WERI-Rb-1 (cell line): Measurements from ENCODE around the gene SMOC2.

ENCODE experiments used
- DNase-seq: peaks from one replicate; pipeline ENCODE4 v3.0.0-alpha.2; 2020
- H3K27ac ChIP-seq: fragments of 250-450 bp; sonication (Bioruptor Pico); 2 replicates; pipeline ENCODE4 v1.5.1; 2020; ENCODE audit warnings: mild to moderate bottlenecking, moderate library complexity
- H3K27me3 ChIP-seq: fragments of 250-450 bp; sonication (Bioruptor Pico); 2 replicates; pipeline ENCODE4 v1.5.1; 2021; ENCODE audit warnings: mild to moderate bottlenecking, low read depth, moderate library complexity; ENCODE audit not compliant: insufficient read depth, severe bottlenecking
- H3K36me3 ChIP-seq: fragments of 250-450 bp; sonication (Bioruptor Pico); 2 replicates; pipeline ENCODE4 v1.5.1; 2020; ENCODE audit warnings: mild to moderate bottlenecking, moderate library complexity
- H3K4me3 ChIP-seq: 2 replicates; pipeline ENCODE4 v1.5.1; 2011; ENCODE audit warnings: low read depth, mild to moderate bottlenecking, control low read depth, low read length
- H3K9me3 ChIP-seq: fragments of 250-450 bp; sonication (Bioruptor Pico); 2 replicates; pipeline ENCODE4 v1.5.1; 2021; ENCODE audit warnings: mild to moderate bottlenecking, moderate library complexity; ENCODE audit not compliant: severe bottlenecking
- CTCF ChIP-seq: IDR thresholded peaks from 2 replicates; pipeline ENCODE4 v1.5.1; 2011; ENCODE audit warnings: low read depth, mild to moderate bottlenecking, control low read depth, inconsistent platforms, low read length

The SMOC2 gene

DNA sequence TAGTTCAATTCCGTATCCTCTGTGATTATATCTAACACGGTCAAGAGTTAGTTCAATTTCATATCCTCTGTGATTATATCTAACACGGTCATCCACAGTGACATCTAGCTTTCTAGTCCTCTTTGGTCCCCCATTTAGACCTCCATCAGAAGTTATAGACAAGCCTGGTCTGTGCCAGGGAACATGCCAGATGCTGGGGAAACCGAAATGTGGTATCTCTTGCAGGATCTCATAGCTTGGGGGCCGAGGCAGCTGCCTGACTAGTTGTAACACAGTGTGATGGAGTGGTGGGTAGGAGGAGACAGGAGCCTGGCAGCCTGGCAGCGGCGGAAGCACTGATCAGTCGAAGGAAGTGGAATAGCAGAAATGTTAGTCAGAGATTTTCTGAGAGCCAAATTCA lies 13.8 kb upstream of the SMOC2 start:
- Histone ChIP-seq H3K4me3 (no peak overlapping the region), H3K9me3 (no peaks in the 10 kb centered on the region), H3K27me3 (no peaks in the 10 kb centered on the region), H3K36me3 (no peaks in the 10 kb centered on the region), H3K27ac (no peak overlapping the region)
- no peak for TF ChIP-seq CTCF
- no peak for DNase-seq

DNA sequence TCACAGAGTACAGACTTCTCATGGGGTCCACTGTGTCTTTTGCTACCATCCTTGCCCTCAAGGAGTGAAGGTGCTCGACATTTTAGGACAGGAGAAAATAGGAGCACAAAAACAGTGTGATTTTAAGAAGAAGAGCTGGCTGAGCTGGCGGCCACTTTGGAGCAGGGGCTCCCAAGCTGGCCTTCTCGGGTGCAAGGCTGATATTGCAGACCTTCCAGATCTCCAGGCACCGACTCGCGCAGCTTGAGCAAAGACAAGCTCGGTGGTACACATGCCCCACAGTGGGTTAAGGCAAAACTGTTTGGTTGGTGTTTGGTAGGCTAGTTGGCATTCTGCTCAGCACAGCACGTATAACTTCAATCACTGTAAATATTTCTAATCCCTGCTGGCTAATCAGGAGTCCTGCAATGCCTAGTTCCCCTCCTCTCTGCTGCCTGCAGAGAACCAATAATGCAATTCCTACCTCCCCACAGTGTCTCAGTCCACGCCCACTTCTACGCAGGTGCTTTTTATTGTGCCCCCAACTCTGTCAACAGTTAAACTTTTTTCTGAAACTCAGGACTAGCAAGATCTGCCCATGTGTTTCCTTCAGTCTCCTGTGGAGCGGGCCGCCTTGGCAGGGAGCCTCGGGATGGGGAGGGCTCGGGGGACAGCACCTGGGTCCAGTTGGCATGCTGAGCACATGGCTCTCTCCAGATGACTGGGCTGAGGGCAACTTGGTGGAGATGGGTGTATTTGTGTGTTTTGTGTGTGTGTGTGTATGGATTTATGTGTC lies 12.7 kb upstream of the SMOC2 start:
- no peak for DNase-seq
- no peak overlapping the region for H3K4me3 ChIP-seq
- no peak overlapping the region for H3K27ac ChIP-seq
- no peaks in the 10 kb centered on the region for H3K27me3 ChIP-seq
- H3K36me3 ChIP-seq = no peaks in the 10 kb centered on the region
- H3K9me3 ChIP-seq = no peaks in the 10 kb centered on the region
- TF ChIP-seq CTCF = no peak

DNA sequence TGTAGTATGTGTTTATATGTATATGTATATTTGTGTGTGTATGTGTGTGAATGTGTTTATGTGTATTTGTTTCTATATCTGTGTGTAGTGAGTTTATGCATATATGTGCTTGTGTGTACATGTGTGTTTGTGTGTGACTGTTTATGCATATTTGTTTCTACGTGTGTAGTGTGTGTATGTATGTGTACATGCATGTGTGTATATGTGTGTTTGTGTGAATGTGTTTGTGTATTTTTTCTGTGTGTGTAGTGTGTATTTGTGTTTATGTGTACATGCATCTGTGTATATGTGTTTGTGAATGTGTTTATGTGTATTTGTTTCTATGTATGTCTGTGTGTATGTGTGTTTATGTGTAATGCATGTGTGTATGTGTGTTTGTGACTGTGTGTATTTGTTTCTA lies 12.1 kb upstream of the SMOC2 start:
- no peak for TF ChIP-seq CTCF
- Histone ChIP-seq H3K27me3 (no peaks in the 10 kb centered on the region), H3K27ac (no peak overlapping the region), H3K9me3 (no peaks in the 10 kb centered on the region), H3K36me3 (no peaks in the 10 kb centered on the region), H3K4me3 (no peak overlapping the region)
- DNase-seq = no peak

GRCh38 chr6:168432196-168432595 lies 8.8 kb upstream of the SMOC2 start:
- H3K9me3 ChIP-seq = no peaks in the 10 kb centered on the region
- H3K27ac ChIP-seq = no peak overlapping the region
- no peak overlapping the region for H3K4me3 ChIP-seq
- no peaks in the 10 kb centered on the region for H3K27me3 ChIP-seq
- TF ChIP-seq CTCF = no peak
- H3K36me3 ChIP-seq = no peaks in the 10 kb centered on the region
- no peak for DNase-seq

GRCh38 chr6:168433898-168434297 lies 7.1 kb upstream of the SMOC2 start:
- H3K9me3 ChIP-seq = no peaks in the 10 kb centered on the region
- H3K27me3 ChIP-seq = no peaks in the 10 kb centered on the region
- H3K27ac ChIP-seq = no peak overlapping the region
- no peak overlapping the region for H3K4me3 ChIP-seq
- no peak for TF ChIP-seq CTCF
- no peaks in the 10 kb centered on the region for H3K36me3 ChIP-seq
- DNase-seq = no peak

GRCh38 chr6:168434505-168434904 lies 6.5 kb upstream of the SMOC2 start:
- TF ChIP-seq CTCF = no peak
- no peak overlapping the region for H3K27ac ChIP-seq
- no peaks in the 10 kb centered on the region for H3K9me3 ChIP-seq
- H3K36me3 ChIP-seq = no peaks in the 10 kb centered on the region
- H3K4me3 ChIP-seq = no peak overlapping the region
- DNase-seq = no peak
- H3K27me3 ChIP-seq = no peaks in the 10 kb centered on the region
